Karpas-422 (cell line): ENCODE data around the gene TTC14. TPM values are rescaled to one million over a fixed set of nuclear protein-coding genes. Genes with fewer than 3 reads are reported as not detected.
"Not testable (repeated sequence)": the region's sequence is repeated elsewhere in the genome, so short reads cannot be mapped to it uniquely, and the experiment has no call there.

Experiments
- DNase-seq: peaks from one replicate; pipeline ENCODE4 v3.0.0-alpha.2; 2015
- H2AFZ ChIP-seq: fragments of 200-600 bp; sonication (generic); 2 replicates; pipeline ENCODE4 v1.6.1; 2014; ENCODE audit warnings: antibody characterized with exemption, low read length, mixed read lengths
- H3K27ac ChIP-seq: fragments of 200-600 bp; sonication (generic); 2 replicates; pipeline ENCODE4 v1.5.1; 2014; ENCODE audit warnings: mild to moderate bottlenecking, low read length, moderate library complexity
- H3K27me3 ChIP-seq: fragments of 200-600 bp; sonication (generic); 2 replicates; pipeline ENCODE4 v1.6.1; 2014; ENCODE audit warnings: low read length, mixed read lengths
- H3K36me3 ChIP-seq: fragments of 200-600 bp; sonication (generic); 2 replicates; pipeline ENCODE4 v1.6.1; 2014; ENCODE audit warnings: low read length, mixed read lengths; ENCODE audit not compliant: insufficient read depth
- H3K4me1 ChIP-seq: fragments of 200-600 bp; sonication (generic); 2 replicates; pipeline ENCODE4 v1.6.1; 2014; ENCODE audit warnings: mild to moderate bottlenecking, low read length, mixed read lengths
- H3K4me2 ChIP-seq: fragments of 200-600 bp; sonication (generic); 2 replicates; pipeline ENCODE4 v1.6.1; 2014; ENCODE audit warnings: low read length, low read depth, mild to moderate bottlenecking; ENCODE audit not compliant: poor library complexity, severe bottlenecking
- H3K4me3 ChIP-seq: fragments of 200-600 bp; sonication (generic); 2 replicates; pipeline ENCODE4 v1.5.1; 2014; ENCODE audit warnings: mild to moderate bottlenecking, antibody characterized with exemption, low read length, mixed read lengths
- H3K79me2 ChIP-seq: fragments of 200-600 bp; sonication (generic); 2 replicates; pipeline ENCODE4 v1.6.1; 2014; ENCODE audit warnings: mild to moderate bottlenecking, low read length, mixed read lengths
- H3K9ac ChIP-seq: fragments of 200-600 bp; sonication (generic); 2 replicates; pipeline ENCODE4 v1.6.0; 2014; ENCODE audit warnings: low read length
- H3K9me2 ChIP-seq: fragments of 200-600 bp; sonication (generic), shearing (Covaris generic); replicated peaks from 2 replicates; pipeline ENCODE4 v1.6.0; 2014; ENCODE audit warnings: mild to moderate bottlenecking, low read length, moderate library complexity; ENCODE audit not compliant: insufficient read depth
- H3K9me3 ChIP-seq: fragments of 300-700, 200-600 bp; sonication (generic); 2 replicates; pipeline ENCODE4 v1.6.1; 2014; ENCODE audit warnings: low read length, mixed read lengths
- H4K20me1 ChIP-seq: fragments of 200-600 bp; sonication (generic); 2 replicates; pipeline ENCODE4 v1.6.1; 2014; ENCODE audit warnings: mild to moderate bottlenecking, antibody characterized with exemption, low read length, low read depth; ENCODE audit not compliant: insufficient read depth
- total RNA-seq: library from RNA; depleted of rRNA; stranded (reverse); fragments of >200 nt; shearing (Covaris generic); gene quantifications from 2 replicates; pipeline ENCODE4 v1.2.3, GENCODE V29; 2014; ENCODE audit warnings: low replicate concordance

Gene TTC14
- total RNA-seq, 1 experiment from 2014 or later = 99.9 TPM

DNA sequence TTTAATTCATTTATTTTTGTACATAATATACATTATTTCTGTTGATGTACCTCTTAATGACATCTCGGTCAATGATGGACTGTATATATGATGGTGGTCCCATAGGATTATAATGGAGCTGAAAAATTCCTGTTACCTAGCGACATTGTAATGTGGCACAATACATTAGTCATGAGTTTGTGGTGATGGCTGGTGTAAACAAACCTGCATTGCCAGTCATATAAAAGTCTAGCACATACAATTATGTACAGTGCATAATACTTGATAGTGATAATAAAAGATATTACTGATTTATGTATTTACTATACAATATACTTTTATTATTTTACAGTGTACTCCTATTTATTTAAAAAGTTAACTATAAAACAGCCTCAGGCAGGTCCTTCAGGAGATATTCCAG lies 15.1 kb downstream of the TTC14 start:
- Histone ChIP-seq H3K9ac (no peak overlapping the region), H3K9me3 (no peaks in the 10 kb centered on the region), H3K4me3 (no peak overlapping the region), H3K9me2 (no peaks in the 10 kb centered on the region), H3K27me3 (no peaks in the 10 kb centered on the region), H3K27ac (no peak overlapping the region), H3K79me2 (no peaks in the 10 kb centered on the region), H3K36me3 (peaks cover 48% of the 10 kb centered on the region), H2AFZ (no peak overlapping the region), H3K4me2 (no peak overlapping the region), H4K20me1 (no peaks in the 10 kb centered on the region), H3K4me1 (no peaks in the 10 kb centered on the region)
- DNase-seq = no peak

GRCh38 chr3:180618563-180618962 lies 16.6 kb downstream of the TTC14 start:
- H3K4me2 ChIP-seq, H3K79me2 ChIP-seq, H4K20me1 ChIP-seq, H3K27ac ChIP-seq, H3K4me3 ChIP-seq, DNase-seq, H3K27me3 ChIP-seq, H3K4me1 ChIP-seq, H2AFZ ChIP-seq, H3K9me3 ChIP-seq, H3K9me2 ChIP-seq, H3K9ac ChIP-seq: not testable (repeated sequence)
- peaks cover 32% of the 10 kb centered on the region; the same call in 1 of the 2 replicates for H3K36me3 ChIP-seq

DNA sequence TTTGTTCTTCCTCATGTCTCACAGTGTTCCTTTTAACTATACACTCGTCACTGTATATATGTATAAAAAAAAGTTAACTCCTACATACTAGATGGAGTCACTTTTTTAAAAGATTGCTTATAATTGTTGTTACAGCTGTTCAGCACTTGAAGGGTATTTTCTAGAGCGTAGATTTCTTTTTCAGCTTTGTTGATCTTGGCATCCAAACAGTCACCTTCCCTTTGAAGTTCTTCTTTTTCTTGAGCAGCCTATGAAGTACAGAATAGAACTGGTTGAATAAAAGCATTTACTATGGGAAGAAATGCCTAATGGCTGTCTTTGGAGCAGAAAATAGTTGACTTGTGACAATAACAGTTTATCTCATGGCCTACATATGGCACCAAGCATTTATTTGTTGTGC lies 17.8 kb downstream of the TTC14 start:
- Histone ChIP-seq H3K9ac (no peak overlapping the region), H4K20me1 (no peaks in the 10 kb centered on the region), H3K4me3 (no peak overlapping the region), H3K36me3 (peaks cover 29% of the 10 kb centered on the region; the same call in 1 of the 2 replicates), H3K27ac (no peak overlapping the region), H3K27me3 (no peaks in the 10 kb centered on the region), H3K9me3 (no peaks in the 10 kb centered on the region), H2AFZ (no peak overlapping the region), H3K9me2 (no peaks in the 10 kb centered on the region), H3K79me2 (peaks cover 5% of the 10 kb centered on the region; the same call in 1 of the 2 replicates), H3K4me2 (no peak overlapping the region), H3K4me1 (no peaks in the 10 kb centered on the region)
- no peak for DNase-seq

GRCh38 chr3:180624714-180625113 lies 22.8 kb downstream of the TTC14 start:
- Histone ChIP-seq H3K9me2 (no peaks in the 10 kb centered on the region), H3K27ac (no peak overlapping the region), H3K4me3 (no peak overlapping the region), H3K4me2 (no peak overlapping the region), H3K9me3 (no peaks in the 10 kb centered on the region), H3K79me2 (peaks cover 5% of the 10 kb centered on the region; the same call in 1 of the 2 replicates), H3K27me3 (no peaks in the 10 kb centered on the region), H3K36me3 (peaks cover 15% of the 10 kb centered on the region), H4K20me1 (no peaks in the 10 kb centered on the region), H2AFZ (no peak overlapping the region), H3K9ac (no peak overlapping the region), H3K4me1 (no peaks in the 10 kb centered on the region)
- DNase-seq = no peak

GRCh38 chr3:180626844-180627243 lies 24.9 kb downstream of the TTC14 start:
- Histone ChIP-seq H4K20me1 (no peaks in the 10 kb centered on the region), H3K4me3 (no peak overlapping the region), H3K4me1 (no peaks in the 10 kb centered on the region), H3K4me2 (no peak overlapping the region), H3K36me3 (peaks cover 15% of the 10 kb centered on the region), H3K9me3 (no peaks in the 10 kb centered on the region), H3K9ac (no peak overlapping the region), H3K9me2 (no peaks in the 10 kb centered on the region), H2AFZ (no peak overlapping the region), H3K79me2 (peaks cover 5% of the 10 kb centered on the region; the same call in 1 of the 2 replicates), H3K27me3 (no peaks in the 10 kb centered on the region), H3K27ac (no peak overlapping the region)
- DNase-seq = no peak

GRCh38 chr3:180630371-180630770 lies 28.4 kb downstream of the TTC14 start:
- Histone ChIP-seq H4K20me1 (no peaks in the 10 kb centered on the region), H3K4me2 (no peak overlapping the region), H3K9me2 (no peaks in the 10 kb centered on the region), H3K27me3 (no peaks in the 10 kb centered on the region), H3K36me3 (peaks cover 4% of the 10 kb centered on the region), H2AFZ (no peak overlapping the region), H3K27ac (no peak overlapping the region), H3K4me1 (no peaks in the 10 kb centered on the region), H3K79me2 (no peaks in the 10 kb centered on the region), H3K9me3 (no peaks in the 10 kb centered on the region), H3K4me3 (no peak overlapping the region), H3K9ac (no peak overlapping the region)
- no peak for DNase-seq

GRCh38 chr3:180631317-180631716 lies 29.4 kb downstream of the TTC14 start:
- no peak for DNase-seq
- Histone ChIP-seq H3K27ac (no peak overlapping the region), H3K36me3 (no peaks in the 10 kb centered on the region), H3K27me3 (no peaks in the 10 kb centered on the region), H3K4me2 (no peak overlapping the region), H3K4me1 (no peaks in the 10 kb centered on the region), H3K79me2 (no peaks in the 10 kb centered on the region), H4K20me1 (no peaks in the 10 kb centered on the region), H2AFZ (no peak overlapping the region), H3K9me2 (no peaks in the 10 kb centered on the region), H3K9me3 (no peaks in the 10 kb centered on the region), H3K4me3 (no peak overlapping the region), H3K9ac (no peak overlapping the region)

DNA sequence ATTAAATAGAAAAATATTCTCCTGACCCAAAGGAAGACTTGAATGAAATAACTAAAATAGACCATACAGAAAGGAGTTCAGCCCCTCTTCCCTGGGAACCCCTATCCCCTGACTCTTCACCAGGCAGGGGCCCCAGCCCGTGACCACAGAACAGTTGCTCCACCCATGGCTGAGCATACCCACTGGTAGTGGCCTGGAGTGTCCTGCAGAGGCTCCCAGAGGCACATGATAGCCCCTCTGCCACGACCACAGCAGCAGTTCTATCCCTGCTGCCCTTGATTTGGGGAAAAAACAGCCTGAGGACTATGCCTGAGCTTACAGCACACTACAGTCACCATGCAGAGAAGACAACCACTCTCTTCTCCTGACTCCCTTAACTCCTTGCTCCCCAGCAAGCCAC lies 31.8 kb downstream of the TTC14 start:
- no peaks in the 10 kb centered on the region for H3K79me2 ChIP-seq
- no peak overlapping the region for H3K9ac ChIP-seq
- no peak overlapping the region for H2AFZ ChIP-seq
- no peaks in the 10 kb centered on the region for H3K9me2 ChIP-seq
- no peaks in the 10 kb centered on the region for H3K4me1 ChIP-seq
- H3K27ac ChIP-seq = no peak overlapping the region
- DNase-seq = no peak
- no peak overlapping the region for H3K4me2 ChIP-seq
- no peaks in the 10 kb centered on the region for H4K20me1 ChIP-seq
- H3K36me3 ChIP-seq = no peaks in the 10 kb centered on the region
- H3K9me3 ChIP-seq = no peaks in the 10 kb centered on the region
- H3K4me3 ChIP-seq = no peak overlapping the region
- H3K27me3 ChIP-seq = no peaks in the 10 kb centered on the region

GRCh38 chr3:180640987-180641386 lies 39.0 kb downstream of the TTC14 start:
- Histone ChIP-seq H3K9me2 (no peaks in the 10 kb centered on the region), H3K4me2 (no peak overlapping the region), H4K20me1 (no peaks in the 10 kb centered on the region), H3K4me3 (no peak overlapping the region), H3K36me3 (no peaks in the 10 kb centered on the region), H3K27ac (no peak overlapping the region), H3K4me1 (no peaks in the 10 kb centered on the region), H3K9me3 (no peaks in the 10 kb centered on the region), H3K79me2 (no peaks in the 10 kb centered on the region), H3K27me3 (no peaks in the 10 kb centered on the region), H2AFZ (no peak overlapping the region), H3K9ac (no peak overlapping the region)
- DNase-seq = no peak
